ENCODE data around the gene OSBPL9. TPM values are rescaled to one million over a fixed set of nuclear protein-coding genes. Genes with fewer than 3 reads are reported as not detected.
"Not testable (repeated sequence)": the region's sequence is repeated elsewhere in the genome, so short reads cannot be mapped to it uniquely, and the experiment has no call there.

Gene OSBPL9
- total RNA-seq, 1 experiment from 2014 or later: 67.6 TPM

GRCh38 chr1:51731998-51732397, 115.1 kb downstream of the OSBPL9 start:
- H3K27me3 Mint-ChIP-seq (ENCODE audit: unreplicated experiment): no peaks in the 10 kb centered on the region
- no peak overlapping the region for H3K27ac Mint-ChIP-seq (ENCODE audit: unreplicated experiment)
- no peaks in the 10 kb centered on the region for H3K9me3 Mint-ChIP-seq (ENCODE audit: low read depth, unreplicated experiment)
- CTCF ChIA-PET: no interaction called here
- peaks cover 19% of the 10 kb centered on the region for H3K36me3 Mint-ChIP-seq (ENCODE audit: insufficient read depth, unreplicated experiment)
- BruUV-seq (replicated peaks): no TSS peak
- TF ChIP-seq CTCF (IDR thresholded peaks at IDR 0.05; ENCODE audit: unreplicated experiment): no peak
- no peak overlapping the region for H3K4me3 Mint-ChIP-seq (ENCODE audit: low read depth, unreplicated experiment)
- intact Hi-C loops (cut with micrococcal nuclease; ENCODE audit: unreplicated experiment): no loop called here
- DNase-seq: no peak
- peaks cover 51% of the 10 kb centered on the region for H3K4me1 Mint-ChIP-seq (ENCODE audit: low read depth, unreplicated experiment)

GRCh38 chr1:51732701-51733425, 116.0 kb downstream of the OSBPL9 start:
- intact Hi-C loops (cut with micrococcal nuclease; ENCODE audit: unreplicated experiment): no loop called here
- H3K27ac Mint-ChIP-seq (ENCODE audit: unreplicated experiment): no peak overlapping the region
- no TSS peak for BruUV-seq (replicated peaks)

GRCh38 chr1:51733426-51733774, 116.5 kb downstream of the OSBPL9 start:
- H3K27ac Mint-ChIP-seq (ENCODE audit: unreplicated experiment); BruUV-seq (replicated peaks); H3K27me3 Mint-ChIP-seq (ENCODE audit: unreplicated experiment); H3K4me3 Mint-ChIP-seq (ENCODE audit: low read depth, unreplicated experiment); H3K9me3 Mint-ChIP-seq (ENCODE audit: low read depth, unreplicated experiment); intact Hi-C loops (cut with micrococcal nuclease; ENCODE audit: unreplicated experiment); DNase-seq: not testable (repeated sequence)
- H3K36me3 Mint-ChIP-seq (ENCODE audit: insufficient read depth, unreplicated experiment): peaks cover 19% of the 10 kb centered on the region
- peaks cover 51% of the 10 kb centered on the region for H3K4me1 Mint-ChIP-seq (ENCODE audit: low read depth, unreplicated experiment)
- CTCF ChIA-PET: interaction anchor here (0.9 kb wide), 1 partner anchor 85 kb away, joined by 3 read pairs; no protein-coding TSS in a partner anchor

More at GRCh38 chr1:51732701-51733425, 116.0 kb downstream of the OSBPL9 start:
- no peak for TF ChIP-seq CTCF (IDR thresholded peaks at IDR 0.05; ENCODE audit: unreplicated experiment)
- Mint-ChIP-seq H3K4me3 (ENCODE audit: low read depth, unreplicated experiment) (no peak overlapping the region), H3K9me3 (ENCODE audit: low read depth, unreplicated experiment) (no peaks in the 10 kb centered on the region), H3K27me3 (ENCODE audit: unreplicated experiment) (no peaks in the 10 kb centered on the region), H3K36me3 (ENCODE audit: insufficient read depth, unreplicated experiment) (peaks cover 19% of the 10 kb centered on the region), H3K4me1 (ENCODE audit: low read depth, unreplicated experiment) (peaks cover 51% of the 10 kb centered on the region)
- DNase-seq: no peak
- CTCF ChIA-PET: interaction anchor here (0.9 kb wide), 1 partner anchor 84 kb away, joined by 3 read pairs; no protein-coding TSS in a partner anchor

GRCh38 chr1:51733793-51734522, 117.1 kb downstream of the OSBPL9 start:
- intact Hi-C loops (cut with micrococcal nuclease; ENCODE audit: unreplicated experiment): no loop called here
- TF ChIP-seq CTCF (IDR thresholded peaks at IDR 0.05; ENCODE audit: unreplicated experiment): no peak
- DNase-seq: no peak
- Mint-ChIP-seq H3K4me1 (ENCODE audit: low read depth, unreplicated experiment) (peaks cover 51% of the 10 kb centered on the region), H3K27ac (ENCODE audit: unreplicated experiment) (no peak overlapping the region), H3K36me3 (ENCODE audit: insufficient read depth, unreplicated experiment) (peaks cover 16% of the 10 kb centered on the region), H3K4me3 (ENCODE audit: low read depth, unreplicated experiment) (no peak overlapping the region), H3K9me3 (ENCODE audit: low read depth, unreplicated experiment) (no peaks in the 10 kb centered on the region), H3K27me3 (ENCODE audit: unreplicated experiment) (no peaks in the 10 kb centered on the region)
- CTCF ChIA-PET: no interaction called here
- BruUV-seq (replicated peaks): no TSS peak

All from Calu3 (cell line).